AG09319 (cell line): ENCODE results near the gene ZNF566.

Experiments
- DNase-seq: peaks from one replicate; pipeline ENCODE4 v3.0.0-alpha.2; 2010; ENCODE audit warnings: low read depth; ENCODE audit errors: extremely low read depth
- TF ChIP-seq, protein P1 (sequence below): IDR thresholded peaks from 2 replicates; pipeline ENCODE4 v1.5.1; 2011; ENCODE audit warnings: low read depth, mild to moderate bottlenecking, inconsistent platforms, low read length, moderate library complexity

The ZNF566 gene

GRCh38 chr19:36409841-36410240, 79.5 kb downstream of the ZNF566 start:
- DNase-seq: no peak
- TF ChIP-seq, protein P1, sequence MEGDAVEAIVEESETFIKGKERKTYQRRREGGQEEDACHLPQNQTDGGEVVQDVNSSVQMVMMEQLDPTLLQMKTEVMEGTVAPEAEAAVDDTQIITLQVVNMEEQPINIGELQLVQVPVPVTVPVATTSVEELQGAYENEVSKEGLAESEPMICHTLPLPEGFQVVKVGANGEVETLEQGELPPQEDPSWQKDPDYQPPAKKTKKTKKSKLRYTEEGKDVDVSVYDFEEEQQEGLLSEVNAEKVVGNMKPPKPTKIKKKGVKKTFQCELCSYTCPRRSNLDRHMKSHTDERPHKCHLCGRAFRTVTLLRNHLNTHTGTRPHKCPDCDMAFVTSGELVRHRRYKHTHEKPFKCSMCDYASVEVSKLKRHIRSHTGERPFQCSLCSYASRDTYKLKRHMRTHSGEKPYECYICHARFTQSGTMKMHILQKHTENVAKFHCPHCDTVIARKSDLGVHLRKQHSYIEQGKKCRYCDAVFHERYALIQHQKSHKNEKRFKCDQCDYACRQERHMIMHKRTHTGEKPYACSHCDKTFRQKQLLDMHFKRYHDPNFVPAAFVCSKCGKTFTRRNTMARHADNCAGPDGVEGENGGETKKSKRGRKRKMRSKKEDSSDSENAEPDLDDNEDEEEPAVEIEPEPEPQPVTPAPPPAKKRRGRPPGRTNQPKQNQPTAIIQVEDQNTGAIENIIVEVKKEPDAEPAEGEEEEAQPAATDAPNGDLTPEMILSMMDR: no peak

GRCh38 chr19:36408101-36408500, 81.3 kb downstream of the ZNF566 start:
- no peak for DNase-seq
- TF ChIP-seq, protein P1: no peak

DNA sequence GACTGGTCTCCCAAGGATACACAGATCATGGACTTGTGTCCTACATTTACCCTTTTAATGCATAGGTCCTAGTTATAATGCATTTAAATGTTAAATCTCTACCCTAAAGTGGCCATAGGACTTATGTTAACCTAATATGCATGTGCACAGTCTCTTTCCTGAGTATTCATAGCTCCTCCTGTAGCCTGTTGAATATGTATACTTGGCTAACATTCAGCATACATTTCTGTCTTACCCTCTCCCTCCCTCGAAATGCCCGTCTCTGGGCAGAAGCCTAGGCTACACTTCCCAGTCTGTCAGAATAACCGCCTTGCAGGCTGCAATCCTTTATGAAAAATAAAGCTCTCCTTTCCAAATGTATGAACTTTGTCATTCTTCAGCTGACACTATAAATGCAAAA, 84.9 kb downstream of the ZNF566 start:
- DNase-seq: no peak
- TF ChIP-seq, protein P1: no peak

DNA sequence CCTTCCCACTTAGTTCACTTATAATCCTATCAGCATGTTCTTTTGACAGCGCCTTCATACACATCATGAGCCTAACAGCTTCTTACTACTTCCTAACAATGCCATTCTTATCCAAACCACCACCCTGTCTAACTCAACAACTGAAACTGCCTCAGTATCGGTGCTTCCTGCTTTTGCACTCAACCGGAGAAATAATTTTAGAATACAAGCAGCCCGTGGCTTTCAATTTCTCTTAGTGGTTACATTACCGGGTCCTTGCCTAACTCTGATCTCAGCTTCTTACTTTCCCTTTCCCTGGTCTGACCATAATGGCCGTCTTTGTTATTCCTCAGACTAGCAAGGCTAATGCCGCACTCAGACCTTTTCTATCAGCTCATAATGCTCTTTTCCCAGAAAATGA, 87.9 kb downstream of the ZNF566 start:
- TF ChIP-seq, protein P1: no peak
- no peak for DNase-seq

- TF ChIP-seq, protein P1: no peak
- DNase-seq: no peak
These were observed 90.8 kb downstream of the ZNF566 start for GRCh38 chr19:36398571-36398970.
